SJCRH30 (cell line): ENCODE measurements around the gene MYH16. TPM values are rescaled to one million over a fixed set of nuclear protein-coding genes. Genes with fewer than 3 reads are reported as not detected.
A peak's percentile ranks its signal among the peaks of the same experiment; 100 is the strongest.
"Not testable (repeated sequence)": the region's sequence is repeated elsewhere in the genome, so short reads cannot be mapped to it uniquely, and the experiment has no call there.

Experiments used
- DNase-seq, 2 experiments: peaks; one replicate each; pipeline ENCODE4 v3.0.0-alpha.2; 2015 to 2020
- H3K27ac ChIP-seq: fragments of 250-450 bp; sonication (Bioruptor Pico); 2 replicates; pipeline ENCODE4 v1.5.1; 2020; ENCODE audit warnings: mild to moderate bottlenecking, moderate library complexity
- H3K27me3 ChIP-seq: fragments of 250-450 bp; sonication (Bioruptor Pico); 2 replicates; pipeline ENCODE4 v1.5.1; 2020; ENCODE audit warnings: mild to moderate bottlenecking, moderate library complexity
- H3K36me3 ChIP-seq: fragments of 250-450 bp; sonication (Bioruptor Pico); 2 replicates; pipeline ENCODE4 v1.5.1; 2020; ENCODE audit warnings: mild to moderate bottlenecking, moderate library complexity
- H3K4me1 ChIP-seq: fragments of 250-450 bp; sonication (Bioruptor Pico); 2 replicates; pipeline ENCODE4 v1.5.1; 2020; ENCODE audit warnings: mild to moderate bottlenecking, moderate library complexity
- H3K4me3 ChIP-seq: fragments of 250-450 bp; sonication (Bioruptor Pico); 2 replicates; pipeline ENCODE4 v1.5.1; 2020; ENCODE audit warnings: mild to moderate bottlenecking, moderate library complexity
- H3K9me3 ChIP-seq: fragments of 250-450 bp; sonication (Bioruptor Pico); replicated peaks from 2 replicates; pipeline ENCODE4 v1.5.1; 2020; ENCODE audit warnings: mild to moderate bottlenecking, moderate library complexity
- total RNA-seq: library from RNA; depleted of rRNA; stranded (reverse); fragments of >200 nt; shearing (Covaris generic); gene quantifications from 2 replicates; pipeline ENCODE4 v1.2.3, GENCODE V29; 2014

The MYH16 gene
- total RNA-seq, 1 experiment from 2014 or later = 0.12 TPM

- no peak overlapping the region for H3K27ac ChIP-seq
- no peak overlapping the region for H3K4me3 ChIP-seq
- no peak for DNase-seq
- no peaks in the 10 kb centered on the region for H3K4me1 ChIP-seq
- peaks cover 3% of the 10 kb centered on the region; the same call in 1 of the 2 replicates for H3K9me3 ChIP-seq
- 0 out of 2 replicates have a peak, but pooled peaks cover 5% of the 10 kb centered on the region for H3K27me3 ChIP-seq
- no peaks in the 10 kb centered on the region for H3K36me3 ChIP-seq
Measured at GRCh38 chr7:99308461-99309074, 35.9 kb downstream of the MYH16 start.

- H3K27ac ChIP-seq = no peak overlapping the region
- H3K4me3 ChIP-seq = no peak overlapping the region
- DNase-seq = no peak
- no peaks in the 10 kb centered on the region for H3K36me3 ChIP-seq
- H3K27me3 ChIP-seq = 0 out of 2 replicates have a peak, but pooled peaks cover 5% of the 10 kb centered on the region
- peaks cover 3% of the 10 kb centered on the region; the same call in 1 of the 2 replicates for H3K9me3 ChIP-seq
- H3K4me1 ChIP-seq = no peaks in the 10 kb centered on the region
Measured at GRCh38 chr7:99309111-99309510, 36.5 kb downstream of the MYH16 start.

GRCh38 chr7:99310004-99310403, 37.4 kb downstream of the MYH16 start:
- Histone ChIP-seq H3K4me1 (no peaks in the 10 kb centered on the region), H3K27ac (no peak overlapping the region), H3K27me3 (0 out of 2 replicates have a peak, but pooled peaks cover 5% of the 10 kb centered on the region), H3K4me3 (no peak overlapping the region), H3K9me3 (peaks cover 3% of the 10 kb centered on the region; the same call in 1 of the 2 replicates), H3K36me3 (no peaks in the 10 kb centered on the region)
- DNase-seq = no peak

GRCh38 chr7:99311702-99312101, 39.1 kb downstream of the MYH16 start:
- Histone ChIP-seq H3K9me3 (peaks cover 3% of the 10 kb centered on the region; the same call in 1 of the 2 replicates), H3K4me3 (no peak overlapping the region), H3K27ac (no peak overlapping the region), H3K36me3 (no peaks in the 10 kb centered on the region), H3K27me3 (0 out of 2 replicates have a peak, but pooled peaks cover 5% of the 10 kb centered on the region), H3K4me1 (no peaks in the 10 kb centered on the region)
- DNase-seq = no peak

GRCh38 chr7:99312316-99313203, 39.9 kb downstream of the MYH16 start:
- Histone ChIP-seq H3K9me3 (peaks cover 3% of the 10 kb centered on the region; the same call in 1 of the 2 replicates), H3K36me3 (no peaks in the 10 kb centered on the region), H3K27me3 (0 out of 2 replicates have a peak, but pooled peaks cover 5% of the 10 kb centered on the region), H3K4me1 (no peaks in the 10 kb centered on the region), H3K4me3 (no peak overlapping the region), H3K27ac (no peak overlapping the region)
- peak; percentile 52 to 85 for DNase-seq

GRCh38 chr7:99313204-99313573, 40.5 kb downstream of the MYH16 start:
- DNase-seq = no peak
- Histone ChIP-seq H3K4me3 (no peak overlapping the region), H3K9me3 (peaks cover 3% of the 10 kb centered on the region; the same call in 1 of the 2 replicates), H3K36me3 (no peaks in the 10 kb centered on the region), H3K27ac (no peak overlapping the region), H3K27me3 (0 out of 2 replicates have a peak, but pooled peaks cover 5% of the 10 kb centered on the region), H3K4me1 (no peaks in the 10 kb centered on the region)

GRCh38 chr7:99314504-99314903, 41.9 kb downstream of the MYH16 start:
- Histone ChIP-seq H3K4me1 (no peaks in the 10 kb centered on the region), H3K27me3 (0 out of 2 replicates have a peak, but pooled peaks cover 5% of the 10 kb centered on the region), H3K9me3 (no peaks in the 10 kb centered on the region; the same call in 1 of the 2 replicates), H3K36me3 (no peaks in the 10 kb centered on the region), H3K27ac (no peak overlapping the region), H3K4me3 (no peak overlapping the region)
- DNase-seq = no peak

- Histone ChIP-seq H3K4me3 (no peak overlapping the region), H3K9me3 (no peaks in the 10 kb centered on the region), H3K36me3 (no peaks in the 10 kb centered on the region), H3K27me3 (no peaks in the 10 kb centered on the region), H3K27ac (no peak overlapping the region), H3K4me1 (no peaks in the 10 kb centered on the region)
- no peak for DNase-seq
Measured at GRCh38 chr7:99320371-99320770, 47.7 kb downstream of the MYH16 start.

- H3K9me3 ChIP-seq, H3K4me1 ChIP-seq, H3K27me3 ChIP-seq, H3K27ac ChIP-seq, DNase-seq, H3K36me3 ChIP-seq, H3K4me3 ChIP-seq: not testable (repeated sequence)
Measured at GRCh38 chr7:99322659-99323058, 50.0 kb downstream of the MYH16 start.

- Histone ChIP-seq H3K9me3 (no peaks in the 10 kb centered on the region), H3K27ac (no peak overlapping the region), H3K4me3 (no peak overlapping the region), H3K4me1 (peaks cover 3% of the 10 kb centered on the region; the same call in 1 of the 2 replicates), H3K36me3 (no peaks in the 10 kb centered on the region), H3K27me3 (no peaks in the 10 kb centered on the region)
- DNase-seq = no peak
Measured at GRCh38 chr7:99324559-99324958, 51.9 kb downstream of the MYH16 start.

GRCh38 chr7:99325001-99325493, 52.4 kb downstream of the MYH16 start:
- Histone ChIP-seq H3K4me3 (peak overlapping the region; percentile 91), H3K9me3 (no peaks in the 10 kb centered on the region), H3K36me3 (no peaks in the 10 kb centered on the region), H3K27me3 (no peaks in the 10 kb centered on the region), H3K4me1 (peaks cover 3% of the 10 kb centered on the region; the same call in 1 of the 2 replicates), H3K27ac (peak overlapping the region; percentile 52)
- peak in 1 of 2 experiments; percentile 21 for DNase-seq

- Histone ChIP-seq H3K27me3 (no peaks in the 10 kb centered on the region), H3K9me3 (no peaks in the 10 kb centered on the region), H3K4me3 (peak within 1 kb of the TSS; percentile 91), H3K4me1 (peaks cover 3% of the 10 kb centered on the region; the same call in 1 of the 2 replicates), H3K27ac (peak within 1 kb of the TSS; percentile 52), H3K36me3 (no peaks in the 10 kb centered on the region)
- DNase-seq = peak; percentile 92 to 95
Measured at GRCh38 chr7:99325592-99326407, 53.2 kb downstream of the MYH16 start, which contains the start of gene ARPC1A. Gene ARPC1A, plus strand, starts transcription at chr7:99325898. Its CDS starts 7,456 bp downstream, at chr7:99333354.

GRCh38 chr7:99326408-99326782, 53.8 kb downstream of the MYH16 start:
- Histone ChIP-seq H3K4me3 (peak overlapping the region; percentile 91), H3K36me3 (no peaks in the 10 kb centered on the region)
- peak in 1 of 2 experiments; percentile 9 for DNase-seq

More at GRCh38 chr7:99326408-99326782, 53.8 kb downstream of the MYH16 start:
- Histone ChIP-seq H3K9me3 (no peaks in the 10 kb centered on the region), H3K27ac (peak overlapping the region; percentile 52; the same call in 1 of the 2 replicates), H3K4me1 (peaks cover 3% of the 10 kb centered on the region; the same call in 1 of the 2 replicates), H3K27me3 (no peaks in the 10 kb centered on the region)
